HCT116 (cell line): Measurements from ENCODE around the gene ESRP2. TPM values are rescaled to one million over a fixed set of nuclear protein-coding genes. Genes with fewer than 3 reads are reported as not detected.

Experiments
- ATAC-seq: fragments of 200-7000 bp; cut with Tn5 transposase; 2 replicates; pipeline ENCODE4 v1.9.1; 2020; ENCODE audit warnings: mild to moderate bottlenecking, moderate library complexity
- BruUV-seq: library from RNA; stranded (reverse); fragments of 400-500 nt; replicated peaks from 2 replicates; lab custom pipeline; 2021; lab: Mats Ljungman, UMichigan
- CTCF ChIA-PET: fragments of 300-600 bp; sonication (Branson Sonifier 250); formaldehyde crosslinking; loops from one replicate; lab custom pipeline; 2021; ENCODE audit warnings: antibody characterized with exemption; lab: Charles Lee
- POLR2A ChIA-PET: fragments of 300-600, 350-600 bp; sonication (Branson Sonifier 250); formaldehyde crosslinking; loops from one replicate; lab custom pipeline; 2021; ENCODE audit warnings: antibody characterized with exemption; lab: Charles Lee
- RAD21 ChIA-PET, 2 experiments: fragments of 300-600 bp; sonication (Branson Sonifier 250); formaldehyde crosslinking; loops; one replicate each; lab custom pipeline; 2023; ENCODE audit warnings: low total read pairs in 2 of 2; ENCODE audit not compliant: uncharacterized antibody in 2 of 2, unreplicated experiment in 2 of 2, low non-redundant PET in 1 of 2; lab: Charles Lee
- DNase-seq: peaks from one replicate; pipeline ENCODE4 v3.0.0-alpha.2; 2010; ENCODE audit warnings: low read depth, low spot score
- H2AFZ ChIP-seq: fragments of 200-600 bp; shearing (Covaris generic), sonication (generic); 2 replicates; pipeline ENCODE4 v1.6.1; 2017; ENCODE audit warnings: low read depth, mixed run types, mixed read lengths, antibody characterized with exemption, low read length; ENCODE audit not compliant: poor library complexity, severe bottlenecking
- H3K27ac ChIP-seq: 2 replicates; pipeline ENCODE4 v1.5.1; 2012; ENCODE audit warnings: low read depth, low read length
- H3K27me3 ChIP-seq: fragments of 200-600 bp; sonication (generic); 2 replicates; pipeline ENCODE4 v1.6.1; 2016; ENCODE audit warnings: mixed run types, low read length, mixed read lengths; ENCODE audit not compliant: insufficient read depth
- H3K36me3 ChIP-seq, 2 experiments: fragments of 200-500 bp in 1 of 2; fragments of 200-600 bp in 1 of 2; sonication (Bioruptor generic) in 1 of 2; sonication (generic) in 1 of 2; 2 replicates each; pipeline versions ENCODE4 v1.5.1 to v1.6.1; 2014 to 2016; ENCODE audit warnings: low read length in 2 of 2, inconsistent platforms in 1 of 2, mixed read lengths in 1 of 2, mixed run types in 1 of 2; ENCODE audit not compliant: insufficient read depth in 2 of 2, control insufficient read depth in 1 of 2
- H3K4me1 ChIP-seq, 2 experiments: fragments of 200-600 bp in 1 of 2; sonication (generic) in 1 of 2; 2 replicates each; pipeline versions ENCODE4 v1.5.1 to v1.6.1; 2012 to 2017; ENCODE audit warnings: low read length in 2 of 2, inconsistent platforms in 1 of 2, mild to moderate bottlenecking in 1 of 2, mixed read lengths in 1 of 2, mixed run types in 1 of 2, moderate library complexity in 1 of 2; ENCODE audit not compliant: insufficient read depth in 2 of 2, control insufficient read depth in 1 of 2
- H3K4me2 ChIP-seq: fragments of 200-600 bp; sonication (generic); 2 replicates; pipeline ENCODE4 v1.6.1; 2017; ENCODE audit warnings: mixed run types, low read length, mixed read lengths
- H3K4me3 ChIP-seq, 2 experiments: fragments of 200-600 bp in 1 of 2; sonication (generic) in 1 of 2; replicated peaks in 1 of 2; 2 replicates each; pipeline ENCODE4 v1.5.1; 2011 to 2016; ENCODE audit warnings: low read length in 2 of 2, control low read depth in 1 of 2, low read depth in 1 of 2, mild to moderate bottlenecking in 1 of 2, mixed read lengths in 1 of 2, mixed run types in 1 of 2
- H3K79me2 ChIP-seq: fragments of 200-600 bp; sonication (generic); 2 replicates; pipeline ENCODE4 v1.6.1; 2017; ENCODE audit warnings: mild to moderate bottlenecking, mixed run types, low read length, moderate library complexity, mixed read lengths; ENCODE audit not compliant: insufficient read depth
- H3K9ac ChIP-seq: fragments of 200-600 bp; sonication (generic); 2 replicates; pipeline ENCODE4 v1.6.1; 2016; ENCODE audit warnings: low read length, mixed read lengths
- H3K9me2 ChIP-seq: fragments of 200-600 bp; sonication (generic), shearing (Covaris generic); 2 replicates; pipeline ENCODE4 v1.6.1; 2017; ENCODE audit warnings: mixed run types, mild to moderate bottlenecking, moderate library complexity; ENCODE audit not compliant: insufficient read depth
- H3K9me3 ChIP-seq, 2 experiments: fragments of 200-500 bp in 1 of 2; fragments of 200-600 bp in 1 of 2; sonication (Bioruptor generic) in 1 of 2; sonication (generic) in 1 of 2; 2 replicates each; pipeline ENCODE4 v1.6.1; 2014 to 2017; ENCODE audit warnings: low read length in 2 of 2, mixed read lengths in 2 of 2, inconsistent platforms in 1 of 2, low read depth in 1 of 2, mild to moderate bottlenecking in 1 of 2, mixed run types in 1 of 2, moderate library complexity in 1 of 2; ENCODE audit not compliant: control insufficient read depth in 1 of 2, insufficient read depth in 1 of 2
- H4K20me1 ChIP-seq: fragments of 200-600 bp; sonication (generic), shearing (Covaris generic); 2 replicates; pipeline ENCODE4 v1.6.1; 2017; ENCODE audit warnings: mixed run types, mild to moderate bottlenecking, moderate library complexity; ENCODE audit not compliant: insufficient read depth
- ATF3 ChIP-seq: IDR thresholded peaks from 2 replicates; pipeline ENCODE4 v1.6.1; 2012
- EGR1 ChIP-seq: IDR thresholded peaks from 2 replicates; pipeline ENCODE4 v1.6.1; 2012; ENCODE audit warnings: low read depth
- ELF1 ChIP-seq: IDR thresholded peaks from 2 replicates; pipeline ENCODE4 v1.6.1; 2012; ENCODE audit warnings: low read depth, borderline replicate concordance
- EZH2 ChIP-seq: fragments of 200-600 bp; sonication (generic); IDR thresholded peaks from 2 replicates; pipeline ENCODE4 v1.6.1; 2017; ENCODE audit warnings: antibody characterized with exemption, mixed run types
- EZH2phosphoT487 ChIP-seq: fragments of 200-600 bp; IDR thresholded peaks from 2 replicates; pipeline ENCODE4 v1.6.1; 2018; ENCODE audit warnings: antibody characterized with exemption, borderline replicate concordance
- JUND ChIP-seq: IDR thresholded peaks from 2 replicates; pipeline ENCODE4 v1.6.1; 2012
- POLR2AphosphoS5 ChIP-seq: IDR thresholded peaks from 2 replicates; pipeline ENCODE4 v1.6.1; 2011; ENCODE audit warnings: mild to moderate bottlenecking, low read depth, low read length, moderate library complexity
- REST ChIP-seq: IDR thresholded peaks from 2 replicates; pipeline ENCODE4 v1.6.1; 2012; ENCODE audit warnings: low read depth
- SIN3A ChIP-seq: IDR thresholded peaks from 2 replicates; pipeline ENCODE4 v1.6.1; 2012; ENCODE audit warnings: low read depth
- YY1 ChIP-seq: IDR thresholded peaks from 2 replicates; pipeline ENCODE4 v1.6.1; 2011; ENCODE audit warnings: low read length, low read depth, moderate library complexity, mild to moderate bottlenecking; ENCODE audit not compliant: insufficient replicate concordance; ENCODE audit errors: extremely low read depth
- ZBTB33 ChIP-seq: IDR thresholded peaks from 2 replicates; pipeline ENCODE4 v1.6.1; 2011; ENCODE audit warnings: mild to moderate bottlenecking, low read length, moderate library complexity; ENCODE audit not compliant: insufficient replicate concordance; ENCODE audit errors: extremely low read depth
- ZFX ChIP-seq: fragments of 450-650 bp; IDR thresholded peaks from 2 replicates; pipeline ENCODE4 v1.6.1; 2017
- intact Hi-C: fragments of 100-400 bp; cut with micrococcal nuclease; formaldehyde crosslinking; loops from 2 replicates; pipeline ENCODE4 v1.10.0; 2022
- total RNA-seq: library from RNA; stranded (reverse); gene quantifications from one replicate; pipeline ENCODE4 v1.2.1, GENCODE V29; 2021; ENCODE audit not compliant: unreplicated experiment

ESRP2 gene
- total RNA-seq, 1 experiment from 2014 or later = 42.5 TPM

DNA sequence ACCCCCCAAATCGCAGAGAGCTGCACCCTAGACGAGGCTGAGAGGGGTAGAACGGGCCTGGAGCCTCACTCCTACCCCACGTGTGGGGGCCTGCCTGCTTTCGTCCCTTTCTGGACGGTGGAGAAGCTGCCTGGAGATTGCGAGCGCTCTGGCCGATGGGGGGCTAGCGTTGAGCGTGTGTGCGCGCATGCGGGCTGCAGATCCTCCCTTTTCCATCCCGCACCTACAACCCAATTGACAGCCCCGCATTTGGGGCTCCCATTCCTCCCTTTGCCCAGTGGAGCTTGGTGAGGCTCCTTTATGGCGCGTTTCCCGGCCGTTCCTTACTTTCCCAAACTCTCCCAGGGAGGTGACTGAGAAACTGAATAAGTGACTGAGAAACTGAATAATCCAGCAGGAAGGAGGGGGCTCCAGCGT, 907 bp upstream of the ESRP2 start:
- no peaks in the 10 kb centered on the region for H3K9me3 ChIP-seq
- peak overlapping the region; percentile 56 to 88 for H3K4me3 ChIP-seq
- TSS peak; percentile 27 for BruUV-seq
- H3K9ac ChIP-seq = peak overlapping the region; percentile 98
- H3K79me2 ChIP-seq = peaks cover 43% of the 10 kb centered on the region
- H3K9me2 ChIP-seq = no peaks in the 10 kb centered on the region
- ATAC-seq (peak; percentile 2; the same call in 1 of the 2 replicates), DNase-seq (no peak)
- H3K27ac ChIP-seq = peak overlapping the region; percentile 86
- intact Hi-C loops = loop anchor here (10.0 kb wide), 1 partner anchor 712 kb away; the partner anchor contains the start of gene RIPOR1
- RAD21 ChIA-PET = no interaction called here
- peaks cover 4% of the 10 kb centered on the region; the same call in 1 of the 2 replicates for H4K20me1 ChIP-seq
- H3K4me1 ChIP-seq = peaks cover 29 to 47% of the 10 kb centered on the region in 2 experiments
- CTCF ChIA-PET = interaction anchor here (1.4 to 4.3 kb wide), 3 partner anchors 10 to 143 kb away, joined by 4 to 14 read pairs (median 4); partner anchors contain the start of gene SLC7A6
- H3K27me3 ChIP-seq = no peaks in the 10 kb centered on the region
- peaks cover 7 to 14% of the 10 kb centered on the region in 2 experiments; a peak in 2 of 4 replicates for H3K36me3 ChIP-seq
- peak overlapping the region; percentile 97 for H3K4me2 ChIP-seq
- POLR2A ChIA-PET = interaction anchor here (0.9 to 1.4 kb wide), 3 partner anchors 9 to 149 kb away, joined by 3 to 4 read pairs (median 3); partner anchors contain the start of gene PLA2G15
- no peak for TF ChIP-seq SIN3A
- peak; percentile 58; the same call in 1 of the 2 replicates for TF ChIP-seq ZFX
- TF ChIP-seq, all 23 proteins: peak for 1
- no peak overlapping the region for H2AFZ ChIP-seq

DNA sequence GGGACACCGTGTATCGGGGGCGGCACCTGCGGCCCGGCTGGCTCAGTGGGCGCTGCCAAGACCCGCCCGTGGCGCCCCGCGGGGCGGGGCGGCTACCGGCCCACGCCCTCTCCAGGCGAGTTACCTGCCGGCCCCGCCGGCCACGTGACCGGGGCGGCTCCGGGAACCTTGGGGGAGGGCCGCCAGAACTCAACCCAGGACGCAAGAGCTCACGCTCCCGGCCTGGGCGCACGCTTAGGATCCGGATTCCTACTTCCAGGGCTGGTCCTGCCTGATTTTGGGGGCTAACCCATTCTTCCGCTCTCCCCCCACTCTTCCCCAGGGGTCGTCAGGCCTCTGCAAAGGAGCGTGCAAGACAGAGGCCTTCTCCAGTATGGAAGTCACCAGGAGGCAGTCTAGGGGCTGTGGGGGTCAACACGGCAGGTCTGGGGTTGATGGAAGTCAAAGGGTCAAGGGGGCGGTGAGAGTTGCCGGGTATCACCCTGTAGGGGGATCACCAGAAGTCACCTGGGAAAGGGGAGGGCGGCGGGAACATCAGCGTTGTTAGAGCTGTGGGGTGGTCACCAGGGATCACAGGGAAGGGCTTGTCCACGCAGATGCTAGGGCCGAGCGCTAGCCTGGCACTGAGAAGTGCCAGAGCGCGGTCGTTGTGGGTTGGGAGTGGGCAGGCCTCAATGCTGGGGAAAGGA, 354 bp upstream of the ESRP2 start:
- no peak overlapping the region for H2AFZ ChIP-seq
- ChIA-PET CTCF (interaction anchor here (4.3 kb wide), 1 partner anchor 28 kb away, joined by 14 read pairs; the partner anchor contains the start of gene SLC7A6), RAD21 (no interaction called here), POLR2A (interaction anchor here (0.6 to 0.9 kb wide), 2 partner anchors 148 to 756 kb away, joined by 4 read pairs; no protein-coding TSS in a partner anchor)
- ATAC-seq (peak; percentile 56), DNase-seq (peak; percentile 84)
- H3K27me3 ChIP-seq = no peaks in the 10 kb centered on the region
- peaks cover 10 to 18% of the 10 kb centered on the region in 2 experiments; a peak in 3 of 4 replicates for H3K36me3 ChIP-seq
- peak overlapping the region; percentile 97 for H3K4me2 ChIP-seq
- intact Hi-C loops = loop anchor here (10.0 kb wide), 1 partner anchor 711 kb away; the partner anchor contains the start of gene RIPOR1
- H4K20me1 ChIP-seq = peaks cover 4% of the 10 kb centered on the region; the same call in 1 of the 2 replicates
- peak overlapping the region; percentile 86 for H3K27ac ChIP-seq
- no peaks in the 10 kb centered on the region for H3K9me2 ChIP-seq
- H3K4me3 ChIP-seq = peak overlapping the region; percentile 56 to 88
- peaks cover 43% of the 10 kb centered on the region for H3K79me2 ChIP-seq
- H3K9me3 ChIP-seq = no peaks in the 10 kb centered on the region
- H3K4me1 ChIP-seq = peaks cover 29 to 47% of the 10 kb centered on the region in 2 experiments
- H3K9ac ChIP-seq = peak overlapping the region; percentile 98
- TSS peak; percentile 58 for BruUV-seq
- TF ChIP-seq ELF1 (no peak), EZH2 (no peak), EGR1 (no peak), YY1 (peak; percentile 3), POLR2AphosphoS5 (peak; percentile 82), ZBTB33 (no peak), EZH2phosphoT487 (no peak), REST (no peak), ATF3 (no peak), JUND (no peak)
